Keratinocyte (primary cell): ENCODE results near the gene CACNG5.

Source experiments
- EZH2 ChIP-seq: IDR thresholded peaks from one replicate; pipeline ENCODE4 v1.6.1; 2012; ENCODE audit warnings: inconsistent platforms, mild to moderate bottlenecking, low read length, moderate library complexity
- TF ChIP-seq, protein P1 (sequence below), 3 experiments: IDR thresholded peaks in 1 of 3; conservative IDR thresholded peaks in 1 of 3; optimal IDR thresholded peaks in 1 of 3; 2 replicates in 2 of 3; 3 replicates in 1 of 3; pipeline versions ENCODE3 to v1.5.1; 2011; ENCODE audit warnings: low read length in 3 of 3, mild to moderate bottlenecking in 3 of 3, moderate library complexity in 2 of 3, control low read depth in 1 of 3, inconsistent platforms in 1 of 3; ENCODE audit not compliant: insufficient read depth in 2 of 3; ENCODE audit errors: extremely low read depth in 1 of 3

DNA sequence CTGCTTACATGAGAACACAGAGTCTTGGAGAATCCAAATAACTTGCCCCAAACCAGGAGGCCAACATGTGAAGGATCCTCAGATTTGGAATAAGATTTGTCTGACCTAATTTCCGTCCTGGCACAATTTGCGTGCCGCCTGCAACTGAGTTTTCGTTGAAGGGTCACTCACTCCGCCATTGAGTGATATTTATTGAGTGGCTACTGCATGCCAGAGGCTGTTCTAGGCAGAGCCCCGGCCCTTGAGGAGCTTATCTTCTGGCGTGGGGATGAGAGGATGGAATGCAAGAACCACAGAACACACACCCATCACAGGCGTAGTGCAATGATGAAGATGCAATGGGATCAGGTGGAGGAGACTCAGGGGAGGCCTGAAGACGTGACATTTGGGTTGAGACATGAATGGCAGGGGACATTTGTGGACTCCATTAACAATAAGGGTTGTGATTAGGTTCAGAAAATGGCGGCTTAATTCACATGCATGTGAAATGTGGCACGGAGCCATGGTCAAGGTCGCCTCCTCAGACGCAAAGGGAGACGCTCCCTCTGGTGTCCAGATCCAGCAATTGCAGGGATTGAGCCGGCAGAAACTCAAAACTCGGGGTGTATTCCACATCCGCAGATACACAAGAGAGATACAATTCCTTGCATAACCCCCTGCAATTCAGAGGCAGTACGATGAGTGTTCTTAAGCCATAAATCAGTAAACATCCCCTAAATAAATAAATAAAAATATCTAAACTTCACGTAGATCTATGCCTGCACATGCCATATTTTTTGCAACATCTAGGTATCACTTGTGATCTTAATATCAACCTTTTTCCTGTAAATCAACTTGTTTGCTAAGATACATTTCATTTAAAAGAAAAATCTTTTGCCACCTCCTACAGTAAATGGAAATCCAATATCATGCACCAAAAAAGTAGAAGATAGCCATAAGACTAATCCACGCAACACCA is 71.7 kb downstream of the CACNG5 start:
- no peak for TF ChIP-seq EZH2
- TF ChIP-seq, protein P1, sequence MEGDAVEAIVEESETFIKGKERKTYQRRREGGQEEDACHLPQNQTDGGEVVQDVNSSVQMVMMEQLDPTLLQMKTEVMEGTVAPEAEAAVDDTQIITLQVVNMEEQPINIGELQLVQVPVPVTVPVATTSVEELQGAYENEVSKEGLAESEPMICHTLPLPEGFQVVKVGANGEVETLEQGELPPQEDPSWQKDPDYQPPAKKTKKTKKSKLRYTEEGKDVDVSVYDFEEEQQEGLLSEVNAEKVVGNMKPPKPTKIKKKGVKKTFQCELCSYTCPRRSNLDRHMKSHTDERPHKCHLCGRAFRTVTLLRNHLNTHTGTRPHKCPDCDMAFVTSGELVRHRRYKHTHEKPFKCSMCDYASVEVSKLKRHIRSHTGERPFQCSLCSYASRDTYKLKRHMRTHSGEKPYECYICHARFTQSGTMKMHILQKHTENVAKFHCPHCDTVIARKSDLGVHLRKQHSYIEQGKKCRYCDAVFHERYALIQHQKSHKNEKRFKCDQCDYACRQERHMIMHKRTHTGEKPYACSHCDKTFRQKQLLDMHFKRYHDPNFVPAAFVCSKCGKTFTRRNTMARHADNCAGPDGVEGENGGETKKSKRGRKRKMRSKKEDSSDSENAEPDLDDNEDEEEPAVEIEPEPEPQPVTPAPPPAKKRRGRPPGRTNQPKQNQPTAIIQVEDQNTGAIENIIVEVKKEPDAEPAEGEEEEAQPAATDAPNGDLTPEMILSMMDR (optimal IDR thresholded peaks at IDR 0.05 in 1 of 3, IDR thresholded peaks at IDR 0.05 in 1 of 3, conservative IDR thresholded peaks at IDR 0.05 in 1 of 3; ENCODE audit: extremely low read depth in 1 of 3, insufficient read depth in 2 of 3, low read length in 3 of 3): peak; percentile 88 to 92 (median 88)
